IPS DF 6.9 (cell line): ENCODE measurements around the gene CHMP4A.

Experiments used
- DNase-seq: peaks from one replicate; pipeline ENCODE4 v3.0.0-alpha.2; 2013; ENCODE audit warnings: low read depth, low spot score
- H3K27ac ChIP-seq: one replicate; pipeline ENCODE4 v1.5.1; 2013; ENCODE audit warnings: low read length, control low read depth
- H3K27me3 ChIP-seq: 2 replicates; pipeline ENCODE4 v1.6.1; 2013; ENCODE audit warnings: mild to moderate bottlenecking, low read length; ENCODE audit not compliant: control insufficient read depth, insufficient read depth
- H3K36me3 ChIP-seq: 2 replicates; pipeline ENCODE4 v1.6.1; 2013; ENCODE audit warnings: low read length; ENCODE audit not compliant: control insufficient read depth, insufficient read depth
- H3K4me1 ChIP-seq: 2 replicates; pipeline ENCODE4 v1.6.1; 2013; ENCODE audit warnings: low read length; ENCODE audit not compliant: control insufficient read depth, insufficient read depth
- H3K4me3 ChIP-seq: 2 replicates; pipeline ENCODE4 v1.5.1; 2013; ENCODE audit warnings: mild to moderate bottlenecking, low read length
- H3K9me3 ChIP-seq: 2 replicates; pipeline ENCODE4 v1.6.1; 2013; ENCODE audit warnings: low read length, inconsistent platforms; ENCODE audit not compliant: control insufficient read depth, insufficient read depth
- WGBS: extraction: QIAGEN DNeasy Blood & Tissue Kit; methylation state at CpG from one replicate; pipeline ENCODE4 v1.1.7; 2013; ENCODE audit warnings: mixed read lengths, missing lambda C conversion rate; ENCODE audit not compliant: insufficient read length, insufficient coverage; 5-methylcytosine and 5-hydroxymethylcytosine counted together

CHMP4A gene

GRCh38 chr14:24194873-24195185 is 18.5 kb downstream of the CHMP4A start:
- no peak overlapping the region for H3K27ac ChIP-seq
- no peaks in the 10 kb centered on the region for H3K4me1 ChIP-seq
- no peaks in the 10 kb centered on the region for H3K9me3 ChIP-seq
- no peaks in the 10 kb centered on the region for H3K36me3 ChIP-seq
- no CpG with 5 or more reads among the region's 8 CpGs for WGBS
- H3K27me3 ChIP-seq: no peaks in the 10 kb centered on the region
- no peak for DNase-seq
- peak overlapping the region; percentile 68; the same call in 1 of the 2 replicates for H3K4me3 ChIP-seq

- H3K36me3 ChIP-seq: no peaks in the 10 kb centered on the region
- no peak overlapping the region; the same call in 1 of the 2 replicates for H3K4me3 ChIP-seq
- no peak for DNase-seq
- WGBS: no CpG with 5 or more reads among the region's 7 CpGs
- no peak overlapping the region for H3K27ac ChIP-seq
- no peaks in the 10 kb centered on the region for H3K27me3 ChIP-seq
- H3K9me3 ChIP-seq: no peaks in the 10 kb centered on the region
- H3K4me1 ChIP-seq: no peaks in the 10 kb centered on the region
These were observed 19.0 kb downstream of the CHMP4A start for GRCh38 chr14:24194186-24194872.

- no peaks in the 10 kb centered on the region for H3K27me3 ChIP-seq
- no peak for DNase-seq
- no peaks in the 10 kb centered on the region for H3K36me3 ChIP-seq
- no peak overlapping the region for H3K27ac ChIP-seq
- no peaks in the 10 kb centered on the region for H3K4me1 ChIP-seq
- H3K4me3 ChIP-seq: no peak overlapping the region
- no CpG with 5 or more reads among the region's 15 CpGs for WGBS
- H3K9me3 ChIP-seq: no peaks in the 10 kb centered on the region
These were observed 20.4 kb downstream of the CHMP4A start for GRCh38 chr14:24192933-24193332.

GRCh38 chr14:24190416-24190815 is 22.9 kb downstream of the CHMP4A start:
- no CpG with 5 or more reads among the region's 10 CpGs for WGBS
- Histone ChIP-seq H3K36me3 (peaks cover 8% of the 10 kb centered on the region), H3K9me3 (no peaks in the 10 kb centered on the region), H3K27me3 (no peaks in the 10 kb centered on the region), H3K4me3 (no peak overlapping the region), H3K4me1 (no peaks in the 10 kb centered on the region), H3K27ac (no peak overlapping the region)
- DNase-seq: no peak

- no peaks in the 10 kb centered on the region for H3K9me3 ChIP-seq
- H3K36me3 ChIP-seq: peaks cover 17% of the 10 kb centered on the region
- no peak overlapping the region for H3K27ac ChIP-seq
- H3K27me3 ChIP-seq: no peaks in the 10 kb centered on the region
- WGBS: no CpG with 5 or more reads among the region's 9 CpGs
- no peak overlapping the region for H3K4me3 ChIP-seq
- H3K4me1 ChIP-seq: no peaks in the 10 kb centered on the region
- no peak for DNase-seq
These were observed 23.8 kb downstream of the CHMP4A start for GRCh38 chr14:24189460-24189859.

- H3K27ac ChIP-seq: no peak overlapping the region
These were observed 24.3 kb downstream of the CHMP4A start for GRCh38 chr14:24189059-24189375.

GRCh38 chr14:24188251-24189058 is 24.8 kb downstream of the CHMP4A start, which contains the start of gene IPO4:
Gene IPO4, minus strand, starts transcription at chr14:24188816. Its CDS starts 29 bp downstream, at chr14:24188787.
- no peak within 1 kb of the TSS for H3K27ac ChIP-seq
- no peaks in the 10 kb centered on the region for H3K9me3 ChIP-seq
- no peaks in the 10 kb centered on the region for H3K4me1 ChIP-seq
- H3K27me3 ChIP-seq: no peaks in the 10 kb centered on the region
- peaks cover 25% of the 10 kb centered on the region for H3K36me3 ChIP-seq
- WGBS: no CpG with 5 or more reads among the region's 65 CpGs
- peak; percentile 95 for DNase-seq
- H3K4me3 ChIP-seq: peak within 1 kb of the TSS; percentile 87

More at GRCh38 chr14:24189059-24189375, 24.3 kb downstream of the CHMP4A start:
- WGBS: no CpG with 5 or more reads among the region's 3 CpGs
- no peaks in the 10 kb centered on the region for H3K9me3 ChIP-seq
- H3K4me3 ChIP-seq: no peak overlapping the region
- H3K27me3 ChIP-seq: no peaks in the 10 kb centered on the region
- no peak for DNase-seq
- H3K4me1 ChIP-seq: no peaks in the 10 kb centered on the region
- peaks cover 21% of the 10 kb centered on the region for H3K36me3 ChIP-seq

GRCh38 chr14:24187539-24187915 is 25.8 kb downstream of the CHMP4A start:
- peaks cover 29% of the 10 kb centered on the region for H3K36me3 ChIP-seq
- H3K4me1 ChIP-seq: no peaks in the 10 kb centered on the region
- no peaks in the 10 kb centered on the region for H3K27me3 ChIP-seq
- no peaks in the 10 kb centered on the region for H3K9me3 ChIP-seq
- DNase-seq: no peak
- no peak overlapping the region for H3K27ac ChIP-seq
- WGBS: no CpG with 5 or more reads among the region's 2 CpGs
- no peak overlapping the region for H3K4me3 ChIP-seq

- DNase-seq: no peak
- H3K36me3 ChIP-seq: peaks cover 34% of the 10 kb centered on the region
- no CpG with 5 or more reads among the region's 10 CpGs for whole genome bisulfite sequencing
- H3K27me3 ChIP-seq: no peaks in the 10 kb centered on the region
- H3K27ac ChIP-seq: no peak overlapping the region
- no peaks in the 10 kb centered on the region for H3K4me1 ChIP-seq
- H3K4me3 ChIP-seq: no peak overlapping the region
- no peaks in the 10 kb centered on the region for H3K9me3 ChIP-seq
These were observed 26.3 kb downstream of the CHMP4A start for GRCh38 chr14:24186831-24187538.

GRCh38 chr14:24185741-24186140 is 27.5 kb downstream of the CHMP4A start:
- DNase-seq: no peak
- no peak overlapping the region for H3K4me3 ChIP-seq
- H3K27ac ChIP-seq: no peak overlapping the region
- H3K9me3 ChIP-seq: no peaks in the 10 kb centered on the region
- WGBS: no CpG with 5 or more reads among the region's 11 CpGs
- H3K36me3 ChIP-seq: peaks cover 44% of the 10 kb centered on the region
- H3K27me3 ChIP-seq: no peaks in the 10 kb centered on the region
- H3K4me1 ChIP-seq: no peaks in the 10 kb centered on the region
